Stimulated activated CD8-positive, alpha-beta memory T cell treated with anti-CD3 and anti-CD28 coated beads, Interleukin-2, amount 100 ng/mL, for 1 hour (primary cell): Measurements from ENCODE around the gene TH.

Experiments used
- DNase-seq, 2 donors: peaks; one replicate each; pipeline ENCODE4 v3.0.0-alpha.2; 2020; ENCODE audit warnings: low read depth in 2 of 2

Gene TH

DNA sequence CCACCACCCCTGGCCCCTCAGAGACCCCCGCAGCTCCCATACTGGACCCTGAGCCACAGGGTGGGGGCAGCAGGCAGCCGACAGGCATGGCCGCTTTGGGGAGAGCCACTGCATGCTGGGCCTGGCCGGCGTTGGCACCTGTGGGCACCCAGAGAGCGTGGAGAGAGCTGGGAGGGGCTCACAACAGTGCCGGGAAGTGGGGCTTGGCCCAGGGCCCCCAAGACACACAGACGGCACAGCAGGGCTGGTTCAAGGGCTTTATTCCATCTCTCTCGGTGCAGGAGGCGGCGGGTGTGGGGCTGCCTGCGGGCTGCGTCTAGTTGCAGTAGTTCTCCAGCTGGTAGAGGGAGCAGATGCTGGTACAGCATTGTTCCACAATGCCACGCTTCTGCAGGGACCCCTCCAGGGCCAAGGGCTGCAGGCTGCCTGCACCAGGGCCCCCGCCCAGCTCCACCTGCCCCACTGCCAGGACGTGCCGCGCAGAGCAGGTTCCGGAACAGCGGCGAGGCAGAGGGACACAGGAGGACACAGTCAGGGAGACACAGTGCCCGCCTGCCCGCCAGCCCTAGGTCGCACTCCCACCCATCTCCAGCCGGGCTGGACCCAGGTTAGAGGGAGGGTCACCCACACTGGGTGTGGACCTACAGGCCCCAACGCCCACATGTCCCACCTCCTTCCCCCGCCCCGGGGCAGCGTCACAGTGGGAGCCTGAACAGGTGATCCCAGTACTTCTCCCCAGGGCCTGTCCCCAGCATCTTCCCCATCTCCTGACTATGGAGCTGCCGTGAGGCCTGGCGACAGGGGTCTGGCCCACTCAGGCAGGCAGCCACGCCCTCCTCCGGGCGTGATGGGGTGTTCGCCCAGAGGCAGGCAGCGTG, 11.8 kb downstream of the TH start:
- DNase-seq: no peak

DNA sequence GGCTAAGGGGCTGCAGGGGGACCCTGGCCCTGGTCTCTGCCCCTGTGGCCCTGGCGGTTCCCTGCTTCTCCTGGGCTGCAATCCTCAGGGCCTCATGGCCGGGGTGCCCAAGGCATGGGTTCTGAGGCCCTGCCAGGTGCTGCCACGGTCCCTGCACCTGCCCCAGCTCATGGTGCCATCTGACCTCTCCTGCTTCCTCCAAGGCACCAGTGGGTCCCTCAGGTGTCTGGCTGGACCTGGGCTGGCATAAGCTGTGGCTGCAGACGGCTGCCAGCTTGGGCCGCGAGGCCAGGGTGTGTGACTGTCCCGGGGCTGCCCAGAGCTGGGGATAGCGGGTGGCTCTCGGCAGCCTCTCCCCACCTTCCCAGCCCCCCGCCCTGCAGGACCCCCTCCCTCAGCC, 12.6 kb downstream of the TH start:
- DNase-seq: no peak

DNA sequence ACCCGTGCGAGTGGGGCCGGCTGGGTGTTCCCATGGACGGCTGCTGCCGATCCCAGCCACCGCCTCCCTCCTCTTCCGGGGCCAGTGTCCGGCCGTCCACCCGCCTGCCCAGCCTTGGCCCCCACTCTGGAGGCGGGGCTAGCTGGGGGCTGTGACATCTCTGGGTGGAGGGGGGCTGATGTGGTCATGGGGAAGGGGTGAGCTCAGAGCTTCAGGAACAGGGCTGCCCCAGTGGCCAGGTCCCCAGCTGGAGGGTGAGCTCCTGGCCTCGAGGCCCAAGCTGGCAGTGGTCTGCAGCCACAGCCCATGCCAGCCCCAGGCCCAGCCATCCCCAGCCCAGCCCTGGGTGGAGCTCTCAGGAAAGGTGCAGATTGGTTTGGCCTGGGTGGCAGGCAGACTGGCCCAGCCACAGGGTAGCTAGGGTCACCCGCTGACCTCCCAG, 13.3 kb downstream of the TH start:
- no peak for DNase-seq

- no peak for DNase-seq
Observed at GRCh38 chr11:2157294-2158040, 14.1 kb downstream of the TH start.

- no peak for DNase-seq
Observed at GRCh38 chr11:2156416-2157182, 15.0 kb downstream of the TH start.

DNA sequence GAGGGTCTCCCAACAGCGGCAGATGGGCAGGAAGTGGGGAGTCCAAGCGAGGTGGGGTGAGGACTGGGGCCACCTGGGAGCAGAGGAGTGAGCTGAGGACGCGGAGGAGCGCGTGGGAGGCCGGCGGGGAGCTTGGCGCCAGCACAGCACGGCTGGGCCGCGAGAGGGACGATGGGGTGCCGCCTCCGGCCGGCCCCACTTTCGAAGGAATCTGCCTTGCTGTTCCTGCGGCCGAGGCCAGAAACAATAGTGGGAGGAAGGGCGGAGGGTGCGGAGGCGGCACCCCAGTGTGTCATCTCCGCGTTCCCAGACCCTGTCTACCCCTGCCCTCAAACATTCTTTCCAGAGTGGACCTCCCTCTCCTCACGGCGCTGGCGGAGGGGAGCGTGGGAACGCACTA, 16.1 kb downstream of the TH start:
- DNase-seq: no peak

DNA sequence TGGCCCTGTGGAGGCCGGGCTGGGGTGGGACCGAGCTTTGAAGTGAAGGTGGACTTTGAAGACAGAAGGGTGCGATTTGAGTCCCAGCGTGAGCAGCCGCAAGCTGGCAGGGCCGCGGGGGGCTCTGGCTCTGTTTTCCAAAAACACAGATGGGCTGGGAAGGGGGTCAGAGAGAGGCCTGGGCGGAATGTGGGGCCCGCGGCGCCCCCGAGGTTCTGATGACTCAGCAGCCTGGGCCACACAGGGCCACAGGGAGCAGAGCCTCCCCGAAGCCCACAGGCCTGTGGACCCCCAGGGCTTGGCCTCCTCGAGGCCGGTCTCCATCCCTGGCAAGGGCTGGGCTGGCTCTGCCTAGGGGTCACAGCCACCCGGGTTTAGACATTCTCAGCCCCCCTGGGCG, 16.7 kb downstream of the TH start:
- DNase-seq: no peak

- no peak for DNase-seq
Observed at GRCh38 chr11:2154195-2154585, 17.4 kb downstream of the TH start.

DNA sequence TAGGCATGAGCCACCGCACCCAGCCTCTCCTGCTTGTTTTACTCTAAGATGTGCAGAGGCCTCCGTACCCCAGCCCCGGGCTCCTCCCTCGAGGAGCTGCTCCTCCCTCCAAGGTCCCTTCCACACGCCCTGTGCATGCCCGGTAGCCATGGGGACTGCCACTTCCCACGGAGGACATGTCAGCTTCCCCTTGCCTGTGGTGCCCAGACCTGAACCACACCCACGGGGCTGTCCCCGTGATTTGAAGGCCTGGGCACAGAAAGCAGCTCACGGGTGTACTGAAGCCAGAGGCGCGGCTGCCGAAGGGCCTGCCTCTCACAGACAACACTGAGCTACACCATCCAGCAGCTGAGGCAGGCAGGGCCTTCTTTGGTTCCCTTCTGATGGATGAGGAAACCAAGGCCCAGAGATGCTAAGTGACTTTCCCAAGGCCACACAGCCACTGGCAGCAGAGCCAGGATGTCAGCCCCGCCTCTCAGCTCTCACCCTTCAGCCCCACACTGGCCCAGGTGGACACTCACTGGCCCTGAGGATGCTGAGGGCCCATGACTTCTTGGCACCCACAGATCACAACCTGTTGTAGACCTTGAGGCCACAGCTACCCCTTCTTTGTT, 17.9 kb downstream of the TH start:
- no peak for DNase-seq

DNA sequence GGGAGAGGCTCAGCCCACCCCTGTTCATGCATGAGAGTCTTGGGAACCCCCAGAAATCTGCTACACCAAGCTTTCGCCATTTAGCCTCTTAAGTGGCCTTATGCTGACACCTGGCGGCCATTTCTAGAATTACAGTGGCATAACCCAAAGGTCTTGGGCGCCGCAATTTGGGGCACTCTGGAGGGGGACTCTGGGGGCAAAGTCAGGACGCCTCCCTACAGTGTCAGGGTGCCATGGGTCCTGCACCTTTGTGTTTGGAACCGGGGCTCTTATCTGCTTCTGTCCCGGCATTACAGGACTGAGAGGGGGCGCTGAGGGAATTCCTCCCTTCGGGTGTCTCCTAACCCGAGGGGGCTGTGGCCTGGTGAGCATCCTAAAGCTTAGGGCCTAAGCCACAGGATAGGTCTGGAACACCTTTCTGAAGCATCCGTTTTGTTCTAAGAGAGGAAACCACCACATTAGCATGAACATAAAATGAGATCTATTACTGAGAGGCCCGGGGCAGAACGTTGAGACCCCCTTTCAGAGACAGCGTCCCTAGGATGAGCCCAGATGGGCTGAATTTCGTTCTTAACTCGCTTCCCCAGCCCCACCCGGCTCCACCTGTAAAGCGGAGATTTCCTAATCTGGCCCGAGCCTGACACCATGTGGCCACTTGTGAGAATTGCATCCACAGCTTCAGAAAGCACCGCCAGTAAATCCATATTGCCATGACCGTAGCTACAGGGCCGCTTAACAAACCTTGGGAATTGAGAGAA, 19.9 kb downstream of the TH start:
- peak; percentile 57 to 64 for DNase-seq

- no peak for DNase-seq
Observed at GRCh38 chr11:2149864-2150847, 21.5 kb downstream of the TH start.

GRCh38 chr11:2149460-2149859, 22.2 kb downstream of the TH start:
- no peak for DNase-seq

DNA sequence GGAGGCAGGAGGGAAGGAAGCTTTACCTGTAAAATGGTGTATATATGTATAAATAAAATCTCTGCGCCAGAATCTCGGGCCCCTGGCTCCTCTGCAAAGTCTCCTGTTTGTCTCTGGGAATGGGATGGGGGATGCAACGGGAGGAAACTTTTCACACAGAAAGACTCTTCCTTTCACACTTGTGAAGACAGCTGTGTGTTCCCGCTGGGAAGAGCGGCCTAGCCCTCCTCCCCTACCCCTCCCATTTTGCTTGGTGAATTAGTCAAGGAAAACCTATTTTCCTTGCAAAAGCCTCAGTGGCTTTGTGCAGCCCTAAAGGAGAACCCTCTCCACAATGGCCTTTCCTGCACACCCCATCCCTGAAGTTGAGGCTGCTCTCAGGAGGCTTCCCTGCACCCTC, 23.0 kb downstream of the TH start:
- DNase-seq: no peak

- DNase-seq: no peak
Observed at GRCh38 chr11:2147391-2147790, 24.2 kb downstream of the TH start.

- DNase-seq: no peak
Observed at GRCh38 chr11:2146051-2146450, 25.6 kb downstream of the TH start.

DNA sequence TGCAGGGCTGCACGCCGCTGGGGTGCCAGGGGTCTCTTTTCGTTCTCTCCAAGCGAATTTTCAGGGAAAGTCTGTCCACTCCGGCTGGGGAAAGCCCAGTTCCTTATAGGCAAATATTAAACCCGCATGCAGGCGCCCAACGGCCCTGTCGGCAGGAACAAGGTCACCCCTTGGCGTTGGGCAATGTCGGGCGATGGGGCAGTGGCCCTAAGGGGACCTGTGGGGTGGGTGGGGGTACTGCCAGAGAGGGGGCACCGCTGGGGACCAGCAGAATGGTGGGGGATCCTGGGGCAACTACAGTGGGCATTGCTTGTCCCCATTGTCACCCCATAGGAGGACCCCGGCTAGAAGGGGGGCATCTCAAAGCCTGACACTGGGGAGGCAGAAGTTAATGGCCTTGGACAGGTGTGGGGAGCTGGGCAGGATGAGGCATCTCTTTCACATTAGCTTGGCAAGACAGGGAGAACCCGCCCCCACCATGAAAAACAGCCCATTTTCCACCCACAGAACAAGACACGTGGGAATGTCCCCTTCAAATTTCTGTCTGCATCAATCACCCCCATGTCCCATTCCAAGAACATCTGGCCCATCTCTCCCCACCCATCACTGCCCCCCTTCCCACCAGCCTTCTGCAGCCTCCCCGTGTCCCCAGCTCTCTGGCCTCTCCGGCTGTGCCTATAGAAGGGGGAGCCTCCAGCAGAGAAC, 26.9 kb downstream of the TH start:
- no peak for DNase-seq

GRCh38 chr11:2143799-2144543, 27.6 kb downstream of the TH start:
- no peak for DNase-seq

DNA sequence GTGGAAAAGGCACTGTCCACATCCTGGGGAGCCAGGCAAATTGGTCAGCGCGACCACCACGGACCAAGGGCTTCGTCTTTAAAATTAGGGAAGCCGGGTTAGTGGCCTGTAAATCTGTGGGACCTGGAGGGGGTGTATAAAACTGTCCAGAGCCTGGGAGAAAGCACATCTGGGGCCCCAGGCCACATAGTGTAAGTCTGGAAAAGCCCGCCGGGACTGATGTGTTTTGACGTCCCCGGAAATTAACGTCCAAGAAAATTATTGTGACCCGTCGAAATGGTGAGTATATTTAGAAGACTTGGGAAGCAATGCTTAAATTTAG, 28.2 kb downstream of the TH start:
- no peak for DNase-seq

- DNase-seq: no peak
Observed at GRCh38 chr11:2142762-2143202, 28.8 kb downstream of the TH start.
